Measurements from ENCODE around the gene FADS2.

GRCh38 chr11:61860054-61860903, 32.2 kb downstream of the FADS2 start:
- no peak for TF ChIP-seq CTCF (IDR thresholded peaks at IDR 0.05; ENCODE audit: low read depth, low read length)
- TF ChIP-seq, protein P1, sequence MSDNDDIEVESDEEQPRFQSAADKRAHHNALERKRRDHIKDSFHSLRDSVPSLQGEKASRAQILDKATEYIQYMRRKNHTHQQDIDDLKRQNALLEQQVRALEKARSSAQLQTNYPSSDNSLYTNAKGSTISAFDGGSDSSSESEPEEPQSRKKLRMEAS (IDR thresholded peaks at IDR 0.05; ENCODE audit: low read depth, low read length) = no peak

Measured in NB4 (cell line).